Mucosa of rectum (tissue), 2 donors: ENCODE results near the gene GM2A.
"Not testable (repeated sequence)": the region's sequence is repeated elsewhere in the genome, so short reads cannot be mapped to it uniquely, and the experiment has no call there.

Experiments used
- H3K27ac ChIP-seq, 2 donors: one replicate each; pipeline ENCODE4 v1.7.0; 2013; ENCODE audit warnings: inconsistent platforms in 2 of 2, low read depth in 2 of 2, low read length in 2 of 2
- H3K27me3 ChIP-seq, 2 donors: one replicate each; pipeline ENCODE4 v1.7.0; 2013; ENCODE audit warnings: low read length in 2 of 2; ENCODE audit not compliant: control insufficient read depth in 2 of 2, insufficient read depth in 2 of 2
- H3K36me3 ChIP-seq, 2 donors: one replicate each; pipeline ENCODE4 v1.7.0; 2013; ENCODE audit warnings: low read length in 2 of 2; ENCODE audit not compliant: control insufficient read depth in 2 of 2, insufficient read depth in 2 of 2
- H3K4me1 ChIP-seq, 2 donors: one replicate each; pipeline ENCODE4 v1.7.0; 2013; ENCODE audit warnings: low read length in 2 of 2, mild to moderate bottlenecking in 1 of 2; ENCODE audit not compliant: control insufficient read depth in 2 of 2, insufficient read depth in 2 of 2
- H3K4me3 ChIP-seq, 2 donors: one replicate each; pipeline ENCODE4 v1.7.0; 2013; ENCODE audit warnings: low read length in 2 of 2
- H3K9ac ChIP-seq, 2 donors: one replicate each; pipeline ENCODE4 v1.7.0; 2013; ENCODE audit warnings: low read length in 2 of 2, low read depth in 1 of 2, mild to moderate bottlenecking in 1 of 2
- H3K9me3 ChIP-seq, 2 donors: one replicate each; pipeline ENCODE4 v1.7.0; 2013; ENCODE audit warnings: low read length in 2 of 2; ENCODE audit not compliant: control insufficient read depth in 2 of 2
- donor health status: healthy.
- donor health status: Normal muscosa, but diverticular disease.

GM2A gene

DNA sequence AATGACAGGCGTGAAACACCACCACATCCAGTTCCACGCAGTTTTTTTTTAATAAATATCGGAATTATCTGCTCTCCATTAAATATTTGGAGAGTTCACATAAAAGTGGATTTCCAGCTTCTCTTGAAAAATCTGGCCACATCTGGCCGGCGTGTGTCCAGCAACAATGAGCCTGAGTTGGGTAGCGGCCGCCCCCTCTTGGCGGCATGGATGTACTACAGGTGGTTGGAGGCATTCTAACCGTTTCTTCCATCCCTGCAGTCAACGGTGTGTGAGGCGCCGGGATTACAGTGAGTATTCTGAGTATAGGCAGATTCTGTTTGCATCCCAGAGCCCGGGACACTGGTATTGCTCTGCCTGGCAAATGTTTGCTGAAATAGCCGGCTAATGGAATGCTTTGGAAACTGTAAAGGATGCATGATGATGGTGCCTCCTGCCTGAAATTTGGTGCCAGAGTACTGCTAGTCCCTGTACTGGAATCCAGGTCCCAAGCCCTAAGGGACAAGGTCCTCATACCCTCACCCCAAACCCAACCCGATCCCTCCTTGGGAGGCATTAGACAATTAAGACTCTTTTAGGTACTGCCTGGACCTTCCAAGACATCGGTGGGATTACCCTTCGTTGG is 13.6 kb upstream of the GM2A start:
- H3K9me3 ChIP-seq, result no peaks in the 10 kb centered on the region
- H3K4me3 ChIP-seq, result peak overlapping the region in 1 of 2 donors; percentile 38
- no peaks in the 10 kb centered on the region for H3K36me3 ChIP-seq
- H3K27ac ChIP-seq, result no peak overlapping the region
- H3K4me1 ChIP-seq, result peaks cover 3 to 7% of the 10 kb centered on the region in 2 donors
- H3K9ac ChIP-seq, result no peak overlapping the region
- no peaks in the 10 kb centered on the region for H3K27me3 ChIP-seq

DNA sequence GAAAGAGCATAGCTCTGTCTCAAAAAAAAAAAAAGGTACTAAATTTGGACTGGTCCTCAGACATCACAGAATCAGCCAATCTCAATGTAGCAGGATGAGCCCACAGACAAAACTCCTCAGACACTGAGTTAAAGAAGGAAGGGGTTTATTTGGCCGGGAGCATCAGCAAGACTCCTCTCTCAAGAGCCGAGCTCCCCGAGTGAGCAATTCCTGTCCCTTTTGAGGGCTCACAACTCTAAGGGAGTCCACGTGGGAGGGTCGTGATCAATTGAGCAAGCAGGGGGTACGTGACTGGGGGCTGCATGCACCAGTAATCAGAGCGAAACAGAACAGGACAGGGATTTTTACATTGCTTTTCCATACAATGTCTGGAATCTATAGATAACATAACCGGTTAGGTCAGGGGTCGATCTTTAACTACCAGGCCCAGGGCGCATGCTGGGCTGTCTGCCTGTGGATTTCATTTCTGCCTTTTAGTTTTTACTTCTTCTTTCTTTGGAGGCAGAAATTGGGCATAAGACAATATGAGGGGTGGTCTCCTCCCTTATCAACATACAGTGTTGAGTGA is 12.6 kb upstream of the GM2A start:
- H3K9me3 ChIP-seq, H3K27ac ChIP-seq, H3K4me1 ChIP-seq, H3K36me3 ChIP-seq, H3K9ac ChIP-seq, H3K27me3 ChIP-seq, H3K4me3 ChIP-seq: not testable (repeated sequence)

DNA sequence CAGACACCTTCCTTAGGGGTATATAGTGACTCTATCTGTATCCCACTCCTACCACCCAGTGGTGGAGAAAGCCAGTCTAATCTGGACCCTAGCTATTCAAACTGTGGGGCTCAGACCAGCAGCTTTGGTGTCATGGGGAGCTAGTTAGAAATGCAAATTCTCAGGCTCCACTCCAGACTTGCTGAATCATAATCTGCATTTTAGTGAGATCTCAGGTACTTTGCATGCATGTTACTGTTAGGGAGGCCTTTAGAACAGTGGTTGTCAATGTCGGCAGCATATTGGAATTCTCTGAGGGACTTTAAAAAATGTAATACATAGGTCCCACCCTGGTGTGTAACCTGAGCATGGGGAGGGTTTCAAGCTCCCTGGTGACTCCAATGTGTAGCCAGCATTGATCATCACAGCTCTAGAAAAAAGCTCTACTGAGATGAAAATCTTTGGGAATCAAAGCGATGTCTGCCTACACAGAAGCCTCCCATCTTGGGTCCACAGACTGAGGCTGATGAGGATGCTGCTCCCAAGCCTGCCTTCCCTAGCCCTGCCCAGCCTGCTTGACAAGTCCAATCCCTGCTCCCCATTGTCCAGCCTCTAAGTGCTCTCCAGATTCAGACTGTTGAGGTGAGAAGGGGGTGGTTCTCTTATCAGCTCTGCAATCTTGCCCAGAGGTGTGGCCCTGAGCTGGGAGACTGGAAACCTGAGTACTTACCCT is 11.9 kb upstream of the GM2A start:
- no peaks in the 10 kb centered on the region for H3K27me3 ChIP-seq
- H3K36me3 ChIP-seq, result no peaks in the 10 kb centered on the region
- H3K4me1 ChIP-seq, result no peaks in the 10 kb centered on the region
- H3K9ac ChIP-seq, result no peak overlapping the region
- no peak overlapping the region for H3K27ac ChIP-seq
- H3K4me3 ChIP-seq, result no peak overlapping the region
- H3K9me3 ChIP-seq, result no peaks in the 10 kb centered on the region

DNA sequence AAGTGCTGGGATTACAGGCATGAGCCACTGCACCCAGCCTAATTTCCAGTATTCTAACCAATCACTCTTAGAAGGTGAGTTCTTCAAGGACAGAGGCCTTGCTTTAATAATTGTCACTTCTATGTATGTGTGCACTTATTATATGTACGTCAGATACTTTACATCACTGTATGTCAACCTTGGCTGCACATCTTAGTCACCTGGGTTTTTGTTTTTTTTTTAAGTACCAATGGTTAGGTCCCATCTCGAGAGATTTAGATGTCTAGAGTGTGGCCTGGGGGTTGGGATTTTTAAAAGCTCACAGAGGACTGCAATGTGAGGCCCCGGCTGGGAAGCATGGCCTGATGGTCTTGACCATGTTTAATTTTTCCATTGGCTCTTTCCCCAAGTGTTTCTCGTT is 9.9 kb upstream of the GM2A start:
- Histone ChIP-seq H3K36me3 (no peaks in the 10 kb centered on the region), H3K4me3 (no peak overlapping the region), H3K9me3 (no peaks in the 10 kb centered on the region), H3K27me3 (no peaks in the 10 kb centered on the region), H3K4me1 (no peaks in the 10 kb centered on the region), H3K27ac (no peak overlapping the region), H3K9ac (no peak overlapping the region)

DNA sequence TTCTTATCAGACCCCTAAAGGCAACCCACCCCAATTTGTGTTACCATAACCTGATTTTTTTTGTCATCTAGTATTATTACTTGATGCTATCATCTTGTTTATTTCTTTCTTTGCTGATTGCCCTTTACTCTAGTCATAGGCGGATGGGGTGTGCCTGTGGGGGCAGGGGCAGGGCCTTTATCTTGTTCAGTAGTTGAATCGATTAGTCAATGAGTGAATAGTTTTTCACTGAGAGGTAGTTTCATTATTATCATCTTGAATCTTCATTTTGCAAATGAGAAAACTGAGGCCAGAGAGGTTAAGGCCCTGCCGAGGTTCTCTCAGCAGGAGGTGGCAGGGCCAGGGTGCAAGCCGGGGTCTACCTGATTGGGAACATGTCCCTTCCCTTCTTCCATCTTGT is 9.4 kb upstream of the GM2A start:
- no peaks in the 10 kb centered on the region for H3K27me3 ChIP-seq
- no peaks in the 10 kb centered on the region for H3K36me3 ChIP-seq
- no peaks in the 10 kb centered on the region for H3K4me1 ChIP-seq
- H3K27ac ChIP-seq, result no peak overlapping the region
- no peak overlapping the region for H3K9ac ChIP-seq
- H3K9me3 ChIP-seq, result no peaks in the 10 kb centered on the region
- no peak overlapping the region for H3K4me3 ChIP-seq

DNA sequence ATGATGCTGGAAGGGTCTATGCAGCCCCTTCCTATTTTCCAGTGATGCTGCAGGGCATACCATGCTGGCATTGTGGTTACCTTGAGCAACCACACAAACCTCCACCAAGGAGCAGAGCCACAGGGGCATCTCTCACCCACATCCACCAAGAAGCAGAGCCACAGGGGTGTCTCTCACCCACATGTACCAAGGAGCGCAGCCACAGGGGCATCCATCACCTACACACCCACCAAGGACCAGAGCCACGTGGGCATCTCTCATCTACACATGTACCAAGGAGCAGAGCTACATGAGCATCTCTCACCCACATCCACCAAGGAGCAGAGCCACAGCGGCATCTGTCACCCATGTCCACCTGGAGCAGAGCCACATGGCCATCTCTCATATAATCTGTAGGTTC is 8.8 kb upstream of the GM2A start:
- H3K27ac ChIP-seq, result no peak overlapping the region
- no peaks in the 10 kb centered on the region for H3K27me3 ChIP-seq
- H3K9me3 ChIP-seq, result no peaks in the 10 kb centered on the region

DNA sequence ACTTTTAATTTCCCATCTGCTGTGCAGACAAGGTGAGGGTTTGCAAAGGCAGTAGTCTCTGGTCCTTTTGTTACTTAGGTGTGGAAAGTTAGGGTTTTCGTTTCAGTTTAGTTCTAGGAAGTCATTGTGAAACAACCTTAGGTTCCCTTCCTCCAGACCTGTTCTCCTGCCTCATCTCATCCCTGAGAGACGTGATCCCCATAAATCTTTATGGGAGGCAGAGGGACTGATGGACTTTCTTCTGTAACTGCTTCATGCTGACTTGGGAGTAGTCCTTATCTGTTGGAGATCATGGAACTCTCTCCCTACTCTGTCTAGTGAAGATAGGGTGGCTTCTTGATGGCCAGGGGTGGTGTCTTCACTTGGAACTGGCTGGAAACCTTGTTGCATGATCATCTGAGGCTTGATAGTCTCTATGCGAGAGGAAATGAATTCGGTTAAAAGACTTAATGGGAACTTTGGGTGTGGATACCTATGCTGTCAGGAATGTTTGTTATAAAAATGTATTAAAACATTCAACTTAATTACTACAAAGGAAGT is 7.2 kb upstream of the GM2A start:
- H3K9ac ChIP-seq, result no peak overlapping the region
- H3K36me3 ChIP-seq, result no peaks in the 10 kb centered on the region
- H3K27ac ChIP-seq, result no peak overlapping the region
- H3K27me3 ChIP-seq, result no peaks in the 10 kb centered on the region
- no peak overlapping the region for H3K4me3 ChIP-seq
- H3K4me1 ChIP-seq, result no peaks in the 10 kb centered on the region
- no peaks in the 10 kb centered on the region for H3K9me3 ChIP-seq

More for the DNA sequence above, 8.8 kb upstream of the GM2A start:
- Histone ChIP-seq H3K9ac (no peak overlapping the region), H3K36me3 (no peaks in the 10 kb centered on the region), H3K4me3 (no peak overlapping the region), H3K4me1 (no peaks in the 10 kb centered on the region)

DNA sequence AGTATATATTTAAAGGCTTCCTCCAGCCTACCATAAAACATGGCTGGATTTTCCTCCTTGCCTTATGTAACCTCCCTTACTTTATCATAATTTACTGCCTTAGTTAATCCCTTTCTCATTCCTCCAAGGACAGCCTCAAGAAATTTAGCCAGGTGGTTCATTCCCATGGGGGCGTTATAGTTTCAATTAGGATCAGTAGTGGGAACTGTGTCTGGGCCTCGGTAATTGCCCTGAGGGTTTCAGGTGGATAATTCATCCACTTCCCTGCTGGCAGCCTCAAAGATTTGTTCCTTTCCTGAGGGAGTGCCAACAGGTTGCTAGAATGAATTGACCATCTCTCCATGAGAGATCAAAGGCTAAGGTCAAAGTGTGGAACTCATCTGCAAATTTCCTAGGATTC is 4.3 kb upstream of the GM2A start:
- Histone ChIP-seq H3K9me3 (no peaks in the 10 kb centered on the region), H3K4me3 (no peak overlapping the region), H3K27ac (no peak overlapping the region), H3K27me3 (no peaks in the 10 kb centered on the region), H3K9ac (no peak overlapping the region), H3K4me1 (peaks cover 5 to 8% of the 10 kb centered on the region in 2 donors), H3K36me3 (no peaks in the 10 kb centered on the region)

DNA sequence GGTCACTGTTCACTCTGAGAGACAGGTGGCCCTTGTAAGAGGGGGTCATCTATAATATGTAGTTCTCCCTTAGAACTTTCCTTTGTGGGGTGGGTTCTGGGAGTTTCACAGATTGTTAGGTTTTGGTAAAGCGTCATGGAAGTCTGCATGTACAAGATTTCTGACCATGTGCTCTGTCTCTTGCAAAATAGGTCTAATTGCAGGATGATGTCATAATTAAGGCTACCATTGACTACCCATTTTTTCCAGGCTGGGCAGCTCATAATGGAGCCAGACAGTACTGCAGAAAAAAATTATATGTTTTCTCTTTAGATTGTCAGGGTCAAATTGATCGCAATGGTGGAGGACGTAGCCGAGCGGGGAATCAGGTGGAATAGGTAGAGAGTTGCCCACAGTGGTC is 3.7 kb upstream of the GM2A start:
- Histone ChIP-seq H3K36me3 (no peaks in the 10 kb centered on the region), H3K27ac (no peak overlapping the region), H3K4me3 (no peak overlapping the region), H3K4me1 (peaks cover 8 to 15% of the 10 kb centered on the region in 2 donors), H3K9ac (no peak overlapping the region), H3K9me3 (no peaks in the 10 kb centered on the region), H3K27me3 (no peaks in the 10 kb centered on the region)

DNA sequence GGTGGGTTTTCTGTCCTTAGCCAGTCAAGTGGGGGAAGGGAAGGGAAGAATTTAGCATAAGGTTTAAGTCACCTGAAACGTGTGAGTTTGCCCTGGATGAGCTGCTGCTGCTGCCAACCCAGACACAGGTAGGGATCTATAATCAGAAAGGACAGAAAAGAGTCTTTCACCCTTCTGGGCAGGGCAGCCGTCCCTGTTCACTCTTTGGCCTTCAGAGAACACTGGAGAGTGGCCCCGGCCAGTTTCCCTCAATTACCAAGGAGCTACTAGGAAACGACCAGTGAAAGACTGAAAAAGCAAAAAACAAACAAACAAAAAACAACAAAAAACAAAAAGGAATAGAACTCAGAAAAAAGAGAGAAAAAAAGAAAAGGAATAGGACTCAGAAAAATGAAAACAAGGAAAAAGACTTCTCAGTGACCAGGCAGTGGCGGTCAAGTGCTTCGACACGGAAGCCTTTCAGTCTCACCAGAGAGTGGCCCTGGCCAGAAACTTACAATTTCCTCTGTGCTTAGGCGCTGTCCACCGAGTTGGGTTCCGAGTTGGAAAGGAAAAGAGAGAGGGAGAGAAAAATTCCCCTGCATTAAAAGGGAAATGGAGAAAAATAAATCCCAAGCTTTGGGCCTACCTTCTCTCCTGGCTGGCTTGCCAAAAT is 2.5 kb upstream of the GM2A start:
- Histone ChIP-seq H3K4me1 (peaks cover 8 to 16% of the 10 kb centered on the region in 2 donors), H3K9ac (peak overlapping the region in 1 of 2 donors; percentile 10), H3K36me3 (no peaks in the 10 kb centered on the region), H3K27me3 (no peaks in the 10 kb centered on the region), H3K9me3 (no peaks in the 10 kb centered on the region), H3K4me3 (no peak overlapping the region), H3K27ac (no peak overlapping the region)
